C4-2B (cell line): ENCODE results near the gene CLP1.

Experiments
- ZFX ChIP-seq: fragments of 450-650 bp; IDR thresholded peaks from 2 replicates; pipeline ENCODE4 v1.6.1; 2017
- TF ChIP-seq, protein P1 (sequence below): fragments of 450-650 bp; conservative IDR thresholded peaks from 2 replicates; pipeline ENCODE4 v1.5.1; 2017; ENCODE audit warnings: mild to moderate bottlenecking

DNA sequence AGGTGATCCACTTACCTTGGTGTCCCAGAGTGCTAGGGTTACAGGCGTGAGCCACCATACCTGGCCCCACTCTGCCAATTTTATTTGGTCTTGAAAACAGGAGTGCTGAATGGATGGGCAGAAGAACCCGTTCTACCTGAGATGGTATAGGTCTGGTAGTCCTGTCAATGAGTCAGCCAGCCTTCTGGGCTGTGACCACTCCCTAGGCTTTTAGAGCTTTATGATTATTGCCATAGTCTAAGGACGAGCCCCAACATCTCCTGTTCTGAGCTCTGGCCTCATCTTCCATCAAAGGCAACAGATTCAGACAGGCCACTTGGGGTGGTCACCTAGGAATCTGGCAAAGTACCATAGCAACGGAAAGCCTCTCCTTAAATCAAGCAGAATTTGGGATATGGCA, 21.8 kb downstream of the CLP1 start:
- TF ChIP-seq, protein P1, sequence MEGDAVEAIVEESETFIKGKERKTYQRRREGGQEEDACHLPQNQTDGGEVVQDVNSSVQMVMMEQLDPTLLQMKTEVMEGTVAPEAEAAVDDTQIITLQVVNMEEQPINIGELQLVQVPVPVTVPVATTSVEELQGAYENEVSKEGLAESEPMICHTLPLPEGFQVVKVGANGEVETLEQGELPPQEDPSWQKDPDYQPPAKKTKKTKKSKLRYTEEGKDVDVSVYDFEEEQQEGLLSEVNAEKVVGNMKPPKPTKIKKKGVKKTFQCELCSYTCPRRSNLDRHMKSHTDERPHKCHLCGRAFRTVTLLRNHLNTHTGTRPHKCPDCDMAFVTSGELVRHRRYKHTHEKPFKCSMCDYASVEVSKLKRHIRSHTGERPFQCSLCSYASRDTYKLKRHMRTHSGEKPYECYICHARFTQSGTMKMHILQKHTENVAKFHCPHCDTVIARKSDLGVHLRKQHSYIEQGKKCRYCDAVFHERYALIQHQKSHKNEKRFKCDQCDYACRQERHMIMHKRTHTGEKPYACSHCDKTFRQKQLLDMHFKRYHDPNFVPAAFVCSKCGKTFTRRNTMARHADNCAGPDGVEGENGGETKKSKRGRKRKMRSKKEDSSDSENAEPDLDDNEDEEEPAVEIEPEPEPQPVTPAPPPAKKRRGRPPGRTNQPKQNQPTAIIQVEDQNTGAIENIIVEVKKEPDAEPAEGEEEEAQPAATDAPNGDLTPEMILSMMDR: no peak
- no peak for TF ChIP-seq ZFX
